GM12865 (cell line): ENCODE measurements around the gene XPNPEP2.

Source experiments
- DNase-seq: peaks from one replicate; pipeline ENCODE4 v3.0.0; 2010; ENCODE audit warnings: low read depth
- H3K4me3 ChIP-seq: 2 replicates; pipeline ENCODE4 v1.5.1; 2011; ENCODE audit warnings: mild to moderate bottlenecking, low read depth, low read length, control low read depth
- TF ChIP-seq, protein P1 (sequence below): IDR thresholded peaks from 2 replicates; pipeline ENCODE4 v1.5.1; 2011; ENCODE audit warnings: low read length, control low read depth, low read depth, inconsistent platforms; ENCODE audit not compliant: insufficient read depth; ENCODE audit errors: missing control alignments

The XPNPEP2 gene

DNA sequence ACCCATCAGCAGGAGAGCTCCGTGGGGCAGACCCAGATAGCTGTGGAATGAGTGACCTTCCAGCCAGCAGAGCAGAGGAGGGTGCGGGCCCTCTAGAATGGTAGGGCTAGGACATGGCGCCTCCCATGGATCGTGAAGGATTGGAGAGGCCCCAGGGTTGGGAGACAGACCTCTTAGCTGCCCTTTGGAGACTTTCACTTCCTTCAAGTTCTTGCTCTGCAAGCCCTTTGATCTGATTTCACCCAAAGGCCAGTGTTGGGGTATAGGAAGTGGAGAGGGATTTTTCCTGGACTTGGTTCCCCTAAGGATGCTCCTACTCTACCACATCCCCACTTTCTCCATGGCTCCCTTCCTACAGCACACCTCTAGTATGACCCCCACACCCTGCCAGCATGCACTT, 43.9 kb downstream of the XPNPEP2 start:
- TF ChIP-seq, protein P1, sequence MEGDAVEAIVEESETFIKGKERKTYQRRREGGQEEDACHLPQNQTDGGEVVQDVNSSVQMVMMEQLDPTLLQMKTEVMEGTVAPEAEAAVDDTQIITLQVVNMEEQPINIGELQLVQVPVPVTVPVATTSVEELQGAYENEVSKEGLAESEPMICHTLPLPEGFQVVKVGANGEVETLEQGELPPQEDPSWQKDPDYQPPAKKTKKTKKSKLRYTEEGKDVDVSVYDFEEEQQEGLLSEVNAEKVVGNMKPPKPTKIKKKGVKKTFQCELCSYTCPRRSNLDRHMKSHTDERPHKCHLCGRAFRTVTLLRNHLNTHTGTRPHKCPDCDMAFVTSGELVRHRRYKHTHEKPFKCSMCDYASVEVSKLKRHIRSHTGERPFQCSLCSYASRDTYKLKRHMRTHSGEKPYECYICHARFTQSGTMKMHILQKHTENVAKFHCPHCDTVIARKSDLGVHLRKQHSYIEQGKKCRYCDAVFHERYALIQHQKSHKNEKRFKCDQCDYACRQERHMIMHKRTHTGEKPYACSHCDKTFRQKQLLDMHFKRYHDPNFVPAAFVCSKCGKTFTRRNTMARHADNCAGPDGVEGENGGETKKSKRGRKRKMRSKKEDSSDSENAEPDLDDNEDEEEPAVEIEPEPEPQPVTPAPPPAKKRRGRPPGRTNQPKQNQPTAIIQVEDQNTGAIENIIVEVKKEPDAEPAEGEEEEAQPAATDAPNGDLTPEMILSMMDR = no peak

DNA sequence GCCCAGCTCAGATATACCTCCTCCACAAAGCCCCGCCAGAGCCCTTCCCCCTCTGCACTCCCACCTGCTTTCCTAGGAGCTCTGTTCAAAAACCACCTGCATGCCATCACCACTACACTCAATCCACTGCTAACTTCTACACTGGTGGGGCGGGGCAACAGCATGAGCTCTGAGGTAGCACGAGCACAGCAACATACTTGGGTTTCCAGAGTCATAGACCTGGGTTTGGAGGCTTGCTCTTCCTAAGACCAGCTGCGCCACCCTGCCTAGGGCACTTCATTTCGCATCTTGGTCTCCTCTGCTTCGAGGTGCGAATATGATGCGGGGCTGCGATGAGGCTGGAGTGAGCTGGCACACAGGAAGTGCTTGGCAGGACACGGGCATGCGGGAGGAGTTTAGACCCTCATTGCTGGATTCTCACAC, 44.5 kb downstream of the XPNPEP2 start:
- peak overlapping the region; percentile 74 for H3K4me3 ChIP-seq
- DNase-seq = no peak
- TF ChIP-seq, protein P1 = no peak

More for the DNA sequence above, 43.9 kb downstream of the XPNPEP2 start:
- DNase-seq = no peak
- peak overlapping the region; percentile 74 for H3K4me3 ChIP-seq

DNA sequence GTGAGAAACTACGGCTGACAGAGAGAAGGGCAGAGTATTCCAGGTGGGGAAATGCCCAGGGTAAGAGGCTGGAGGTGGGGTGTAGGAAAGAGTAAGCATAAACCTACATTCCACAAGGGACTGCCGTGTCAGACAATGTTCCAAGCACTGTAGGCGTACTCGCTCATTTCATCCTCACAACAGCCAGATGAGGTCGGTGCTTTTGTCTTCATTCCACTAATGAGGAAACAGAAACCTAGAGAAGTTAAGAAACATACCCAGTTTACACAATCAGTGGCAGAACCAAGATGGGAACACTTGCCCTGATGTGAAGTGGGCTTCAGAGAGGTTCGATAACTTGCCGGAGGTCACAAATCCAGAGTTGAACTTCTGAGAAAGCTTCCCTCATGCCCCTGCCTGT, 45.6 kb downstream of the XPNPEP2 start:
- DNase-seq = no peak
- TF ChIP-seq, protein P1 = no peak
- H3K4me3 ChIP-seq = peak overlapping the region; percentile 74

DNA sequence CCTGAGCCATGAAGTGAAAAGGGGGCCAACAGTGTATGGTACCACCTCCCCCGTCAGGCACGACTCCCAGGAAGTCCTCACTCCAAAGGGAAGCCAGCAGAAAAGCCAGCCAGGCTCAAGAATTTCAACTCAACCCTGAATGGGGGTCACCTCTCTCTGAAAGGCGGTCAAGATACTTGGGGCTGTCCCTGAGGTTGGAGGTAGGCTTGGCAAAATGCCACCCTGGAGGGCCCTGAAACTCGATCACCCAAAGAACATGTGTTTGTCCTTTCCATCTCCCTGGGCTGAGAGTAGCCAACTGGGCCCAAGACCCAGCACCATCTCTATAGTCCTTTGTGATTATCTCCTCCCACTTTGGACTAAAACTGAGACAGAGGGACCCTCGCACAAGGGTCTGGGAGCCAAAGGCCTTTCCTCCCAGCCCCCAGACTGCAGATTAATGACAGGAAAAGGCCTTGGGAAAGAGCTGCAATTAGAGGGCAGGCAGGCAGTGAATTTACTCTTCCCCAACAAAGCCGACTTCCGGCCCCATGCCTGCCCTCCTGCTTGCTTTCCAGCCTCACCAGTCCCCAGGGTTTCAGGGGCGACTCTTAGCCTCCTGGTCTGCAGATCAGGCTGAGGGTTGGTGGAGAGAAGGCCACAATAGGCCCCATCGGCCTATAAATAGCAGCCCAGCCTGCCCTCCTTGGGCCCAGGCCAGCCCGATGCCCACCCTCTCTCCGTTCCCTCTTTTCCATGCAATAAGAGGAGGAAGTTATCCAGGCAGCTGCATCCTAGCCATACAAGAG, 46.6 kb downstream of the XPNPEP2 start:
- TF ChIP-seq, protein P1 = no peak
- DNase-seq = peak; percentile 43
- peak overlapping the region; percentile 52 for H3K4me3 ChIP-seq

DNA sequence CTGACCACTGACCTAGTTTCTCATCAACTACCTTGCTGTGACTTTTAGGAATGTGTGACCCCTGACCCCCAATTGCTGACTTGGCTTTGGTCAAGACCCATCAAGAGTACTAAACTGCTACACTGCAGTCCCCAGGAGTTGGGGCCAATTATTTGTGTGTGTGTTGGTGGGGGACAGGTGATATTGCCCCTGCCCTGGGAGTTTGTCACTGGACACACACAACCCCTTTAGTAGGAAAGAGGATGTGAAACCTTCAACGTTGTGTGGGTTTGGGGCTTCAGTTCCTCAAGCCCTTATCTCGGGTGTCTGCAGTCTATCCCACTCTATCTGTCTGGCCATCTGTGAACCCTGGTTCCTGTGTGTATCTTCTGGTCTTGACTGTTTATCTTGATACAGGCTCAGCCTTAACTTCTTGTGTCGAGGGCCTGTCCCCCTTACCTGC, 47.5 kb downstream of the XPNPEP2 start:
- DNase-seq = peak; percentile 84
- TF ChIP-seq, protein P1 = no peak
- peak overlapping the region; percentile 32 for H3K4me3 ChIP-seq

DNA sequence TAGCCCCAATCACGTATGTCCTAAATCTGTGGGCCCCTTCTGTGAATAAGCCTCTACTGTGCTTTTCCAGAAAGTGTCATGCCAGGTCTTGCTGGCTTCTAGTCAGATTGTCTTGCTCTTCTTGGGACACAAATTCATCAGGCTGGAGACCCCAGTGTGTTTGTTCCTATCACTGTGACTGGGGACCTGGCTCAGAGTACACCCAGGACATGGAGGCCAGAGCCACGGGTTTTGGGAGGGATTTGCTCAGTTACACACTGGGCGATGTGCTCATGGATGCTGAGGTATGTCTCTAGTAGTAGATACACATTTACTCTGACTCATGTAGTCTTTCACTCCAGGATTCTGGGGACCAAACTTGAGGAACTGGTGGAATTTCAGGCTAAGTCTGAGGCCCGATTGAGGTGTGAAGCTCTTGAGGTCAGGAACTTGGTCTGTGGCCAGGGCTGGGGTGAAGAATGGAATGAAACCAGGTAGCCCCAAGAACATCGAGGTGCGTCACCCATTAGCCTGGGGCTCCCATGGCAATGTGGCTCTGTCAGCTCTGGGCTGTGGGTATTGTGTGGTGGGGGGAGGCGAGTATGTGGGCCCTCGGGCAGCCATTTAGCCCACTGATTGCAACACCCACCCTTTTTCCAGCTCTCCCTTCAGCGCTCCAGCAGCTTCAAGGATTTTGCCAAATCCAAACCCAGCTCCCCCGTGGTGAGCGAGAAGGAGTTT, 48.7 kb downstream of the XPNPEP2 start:
- DNase-seq = no peak
- TF ChIP-seq, protein P1 = no peak
- H3K4me3 ChIP-seq = no peak overlapping the region
